Activated CD4-positive, alpha-beta memory T cell treated with anti-CD3 and anti-CD28 coated beads for 36 hours (primary cell): ENCODE data around the gene COX6B2. TPM values are rescaled to one million over a fixed set of nuclear protein-coding genes. Genes with fewer than 3 reads are reported as not detected.
"Not testable (repeated sequence)": the region's sequence is repeated elsewhere in the genome, so short reads cannot be mapped to it uniquely, and the experiment has no call there.

Experiments
- CTCF ChIA-PET: fragments of 350-600 bp; sonication (Branson Sonifier 250); formaldehyde crosslinking; loops from one replicate; lab custom pipeline; 2021; ENCODE audit warnings: antibody characterized with exemption, inconsistent platforms; lab: Charles Lee
- POLR2A ChIA-PET: fragments of 350-600 bp; sonication (Branson Sonifier 250); formaldehyde crosslinking; loops from one replicate; lab custom pipeline; 2021; ENCODE audit warnings: antibody characterized with exemption; lab: Charles Lee
- DNase-seq: peaks from one replicate; pipeline ENCODE4 v3.0.0-alpha.2; 2020
- H3K27ac Mint-ChIP-seq: one replicate; pipeline ENCODE4 v1.8.0; 2021; ENCODE audit warnings: mixed read lengths
- H3K27me3 Mint-ChIP-seq: one replicate; pipeline ENCODE4 v1.8.0; 2021; ENCODE audit warnings: mixed read lengths
- H3K36me3 Mint-ChIP-seq: one replicate; pipeline ENCODE4 v1.8.0; 2021; ENCODE audit warnings: mixed read lengths
- H3K4me1 Mint-ChIP-seq: one replicate; pipeline ENCODE4 v1.8.0; 2021; ENCODE audit warnings: low read depth, mixed read lengths
- H3K4me3 Mint-ChIP-seq: one replicate; pipeline ENCODE4 v1.8.0; 2021; ENCODE audit warnings: mild to moderate bottlenecking, mixed read lengths
- H3K9me3 Mint-ChIP-seq: one replicate; pipeline ENCODE4 v1.8.0; 2021; ENCODE audit warnings: mixed read lengths
- intact Hi-C: fragments of 100-400 bp; cut with micrococcal nuclease; formaldehyde crosslinking; loops from one replicate; pipeline ENCODE4 v1.15.1; 2023
- total RNA-seq, 2 experiments: library from RNA; stranded (reverse); gene quantifications; one replicate each; pipeline ENCODE4 v1.2.3, GENCODE V29; 2021

COX6B2 gene
- total RNA-seq, 2 experiments from 2014 or later: 0.15 to 0.81 TPM

DNA sequence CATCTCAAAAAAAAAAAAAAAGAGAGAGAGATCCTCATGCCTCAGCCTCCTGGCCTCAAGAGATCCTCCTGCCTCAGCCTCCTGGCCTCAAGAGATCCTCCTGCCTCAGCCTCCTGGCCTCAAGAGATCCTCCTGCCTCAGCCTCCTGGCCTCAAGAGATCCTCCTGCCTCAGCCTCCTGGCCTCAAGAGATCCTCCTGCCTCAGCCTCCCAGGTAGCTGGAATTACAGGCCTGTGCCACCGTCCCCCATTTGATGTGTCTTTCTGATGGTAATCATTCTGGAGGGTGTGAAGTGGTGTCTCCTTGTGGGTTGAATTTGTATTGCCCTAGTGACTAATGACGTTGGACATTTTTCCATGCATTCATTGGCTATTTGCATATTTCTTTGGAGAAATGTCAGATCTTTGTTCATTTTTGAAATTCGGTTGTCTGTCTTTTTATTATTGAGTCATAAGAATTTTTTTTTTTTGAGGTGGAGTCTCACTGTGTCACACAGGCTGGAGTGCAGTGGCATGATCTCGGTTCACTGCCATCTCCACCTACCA is 25.7 kb downstream of the COX6B2 start:
- CTCF ChIA-PET, POLR2A ChIA-PET, H3K27ac Mint-ChIP-seq, H3K4me3 Mint-ChIP-seq, H3K9me3 Mint-ChIP-seq, H3K36me3 Mint-ChIP-seq, DNase-seq, intact Hi-C loops, H3K27me3 Mint-ChIP-seq, H3K4me1 Mint-ChIP-seq: not testable (repeated sequence)

DNA sequence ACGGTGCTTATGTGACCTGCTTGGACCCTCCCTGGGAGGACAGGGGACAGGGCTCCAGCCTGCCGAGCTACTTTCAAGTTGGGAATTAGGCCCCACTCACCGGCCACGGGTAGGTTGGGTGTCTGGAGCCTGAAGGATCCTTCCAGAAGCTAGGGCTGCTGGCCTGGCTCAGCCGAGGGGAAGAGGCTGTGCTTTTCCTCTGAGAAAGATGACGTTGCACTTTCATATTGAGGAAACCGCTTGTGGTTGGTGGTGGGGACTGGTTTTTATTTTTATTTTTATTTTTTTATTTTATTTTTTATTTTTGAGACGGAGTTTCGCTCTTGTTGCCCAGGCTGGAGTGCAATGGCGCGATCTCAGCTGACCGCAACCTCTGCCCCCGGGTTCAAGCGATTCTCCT is 29.3 kb downstream of the COX6B2 start, which contains the start of gene TMEM150B:
Gene TMEM150B, minus strand, starts transcription at position 170 of the 400 bp plus-strand sequence. CDS start 4,305 bp downstream, outside the sequence.
- POLR2A ChIA-PET: no interaction called here
- H3K27ac Mint-ChIP-seq: no peak within 1 kb of the TSS
- no peaks in the 10 kb centered on the region for H3K9me3 Mint-ChIP-seq
- no peaks in the 10 kb centered on the region for H3K36me3 Mint-ChIP-seq
- CTCF ChIA-PET: interaction anchor here (1.8 kb wide), 1 partner anchor 23 kb away, joined by 4 read pairs; no protein-coding TSS in a partner anchor
- no peaks in the 10 kb centered on the region for H3K4me1 Mint-ChIP-seq
- no peak for DNase-seq
- intact Hi-C loops: no loop called here
- H3K4me3 Mint-ChIP-seq: no peak within 1 kb of the TSS
- peaks cover 14% of the 10 kb centered on the region for H3K27me3 Mint-ChIP-seq

DNA sequence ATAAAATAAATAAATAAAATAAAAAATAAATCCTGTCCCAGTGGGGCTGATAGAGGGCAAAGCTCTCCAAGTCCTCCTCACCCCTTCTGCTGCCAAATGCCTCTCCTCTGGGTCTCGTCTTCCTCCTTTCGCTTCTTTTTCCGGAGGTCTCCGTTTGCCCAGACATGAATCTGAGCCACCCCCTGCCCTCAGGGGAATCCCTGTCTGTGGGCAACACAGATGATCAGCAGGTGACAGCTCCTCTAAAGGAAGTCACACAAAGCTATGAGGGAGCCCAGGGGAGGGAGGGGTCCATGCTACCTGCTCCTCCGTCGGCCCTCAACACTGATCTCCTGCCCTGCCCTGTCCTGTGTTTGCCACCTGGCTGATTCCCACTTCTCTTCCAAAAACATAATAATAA is 29.9 kb downstream of the COX6B2 start:
- no peaks in the 10 kb centered on the region for H3K9me3 Mint-ChIP-seq
- peaks cover 14% of the 10 kb centered on the region for H3K27me3 Mint-ChIP-seq
- POLR2A ChIA-PET: no interaction called here
- no peaks in the 10 kb centered on the region for H3K4me1 Mint-ChIP-seq
- no peak overlapping the region for H3K27ac Mint-ChIP-seq
- intact Hi-C loops: no loop called here
- H3K36me3 Mint-ChIP-seq: no peaks in the 10 kb centered on the region
- CTCF ChIA-PET: interaction anchor here (1.8 kb wide), 1 partner anchor 23 kb away, joined by 4 read pairs; no protein-coding TSS in a partner anchor
- H3K4me3 Mint-ChIP-seq: no peak overlapping the region
- DNase-seq: no peak

DNA sequence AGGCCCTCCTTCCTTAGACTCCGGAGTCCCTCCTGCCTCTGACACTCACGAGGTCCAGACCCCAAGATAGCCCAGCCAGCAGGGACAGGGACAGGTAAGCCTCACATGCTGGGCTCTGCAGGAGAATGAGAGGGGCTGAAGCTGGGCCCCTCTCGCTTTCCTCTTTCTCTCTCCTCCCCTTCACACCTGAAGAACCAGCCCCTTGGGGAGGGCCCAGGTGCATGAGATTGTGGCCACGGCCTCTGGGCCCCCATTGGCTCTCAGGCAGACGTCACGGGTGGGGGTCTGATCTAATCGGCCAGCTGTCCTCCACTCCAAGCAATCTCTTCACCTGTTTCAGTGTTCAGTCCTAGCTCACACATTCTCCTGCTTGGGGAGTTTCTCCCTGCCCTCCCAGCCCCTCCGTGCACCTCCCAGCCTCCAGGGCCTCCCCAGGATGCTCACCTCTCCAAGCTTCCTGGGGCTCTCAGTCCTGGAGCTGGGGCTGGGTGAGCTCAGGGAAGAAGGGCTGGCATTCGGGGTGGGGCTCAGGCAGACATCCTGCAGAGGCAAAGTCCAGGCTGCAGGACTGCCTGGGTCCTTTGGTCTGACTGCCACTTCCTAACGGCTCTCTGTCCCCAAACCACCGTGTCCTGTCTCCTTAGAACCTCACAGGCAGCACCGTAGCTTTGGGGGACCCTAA is 32.2 kb downstream of the COX6B2 start:
- Mint-ChIP-seq H3K9me3 (no peaks in the 10 kb centered on the region), H3K27ac (no peak overlapping the region), H3K4me3 (no peak overlapping the region), H3K36me3 (no peaks in the 10 kb centered on the region), H3K27me3 (peaks cover 9% of the 10 kb centered on the region), H3K4me1 (no peaks in the 10 kb centered on the region)
- CTCF ChIA-PET: no interaction called here
- no peak for DNase-seq
- POLR2A ChIA-PET: interaction anchor here (1.0 kb wide), 1 partner anchor 26 kb away, joined by 3 read pairs; no protein-coding TSS in a partner anchor
- intact Hi-C loops: no loop called here

DNA sequence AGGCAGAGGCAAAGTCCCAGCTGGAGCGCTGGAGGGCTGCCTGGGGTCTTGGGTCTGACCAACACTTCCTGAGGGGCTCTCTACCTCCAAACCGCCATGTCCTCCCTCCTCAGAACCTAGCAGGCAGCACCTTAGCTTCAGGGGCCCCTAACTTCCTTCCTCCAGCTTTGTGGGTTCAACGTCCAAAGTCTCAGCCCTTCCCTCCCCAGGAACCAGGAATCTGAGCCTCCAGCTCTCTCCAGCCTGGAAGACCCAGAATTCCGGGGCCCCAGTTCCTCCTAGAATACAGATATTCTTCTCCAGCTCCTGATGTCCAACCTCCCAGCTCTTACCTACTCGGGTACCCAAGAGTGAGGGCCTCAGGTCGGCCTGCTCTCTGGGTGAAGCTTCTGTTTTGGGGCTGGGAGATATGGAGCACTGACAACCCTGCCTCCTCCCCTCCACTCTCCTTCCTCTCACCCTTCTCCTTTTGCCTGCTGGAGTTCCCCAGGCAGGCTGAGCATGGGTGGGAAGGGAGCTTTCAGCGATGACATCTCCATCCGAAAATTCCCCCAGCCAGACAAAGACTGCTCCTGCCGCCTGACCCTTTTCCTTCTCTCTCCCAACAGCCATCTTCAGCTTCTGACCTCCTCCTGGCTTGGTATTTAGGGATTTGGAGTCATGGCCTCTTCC is 32.9 kb downstream of the COX6B2 start:
- DNase-seq: no peak
- Mint-ChIP-seq H3K27me3 (peaks cover 9% of the 10 kb centered on the region), H3K4me1 (no peaks in the 10 kb centered on the region), H3K36me3 (no peaks in the 10 kb centered on the region), H3K4me3 (no peak overlapping the region), H3K9me3 (no peaks in the 10 kb centered on the region), H3K27ac (no peak overlapping the region)
- ChIA-PET POLR2A (no interaction called here), CTCF (interaction anchor here (2.7 kb wide), 1 partner anchor 20 kb away, joined by 13 read pairs; no protein-coding TSS in a partner anchor)
- intact Hi-C loops: no loop called here

DNA sequence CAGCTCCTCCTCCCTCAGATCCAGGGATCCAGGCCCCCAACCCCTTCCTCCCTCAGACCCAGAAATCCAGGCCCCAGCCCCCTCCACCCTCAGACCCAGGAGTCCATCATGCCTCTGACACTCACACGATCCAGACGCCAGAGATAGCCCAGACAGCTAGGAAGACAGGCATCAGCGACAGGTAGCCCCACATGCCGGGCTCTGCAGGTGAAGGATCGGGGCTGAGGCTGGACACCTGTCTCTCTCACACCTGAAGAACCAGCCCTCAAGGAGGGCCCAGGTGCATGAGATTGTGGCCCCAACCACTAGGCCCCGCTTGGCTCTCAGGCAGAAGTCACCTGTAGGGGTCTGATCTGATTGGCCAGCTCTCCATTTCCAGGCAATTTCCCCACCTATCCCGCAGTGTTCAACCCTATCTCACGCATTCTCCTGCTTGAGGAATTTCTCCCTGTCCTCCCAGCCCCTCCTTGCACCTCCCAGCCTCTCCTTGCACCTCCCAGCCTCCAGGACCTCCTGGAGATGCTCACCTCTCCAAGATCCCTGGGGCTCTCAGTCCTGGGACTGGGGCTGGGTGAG is 33.6 kb downstream of the COX6B2 start:
- peaks cover 9% of the 10 kb centered on the region for H3K27me3 Mint-ChIP-seq
- no peaks in the 10 kb centered on the region for H3K36me3 Mint-ChIP-seq
- ChIA-PET CTCF (interaction anchor here (0.7 to 2.7 kb wide), 2 partner anchors 18 to 19 kb away, joined by 3 to 13 read pairs; no protein-coding TSS in a partner anchor), POLR2A (no interaction called here)
- no peaks in the 10 kb centered on the region for H3K9me3 Mint-ChIP-seq
- intact Hi-C loops: no loop called here
- no peak for DNase-seq
- H3K27ac Mint-ChIP-seq: no peak overlapping the region
- no peak overlapping the region for H3K4me3 Mint-ChIP-seq
- no peaks in the 10 kb centered on the region for H3K4me1 Mint-ChIP-seq

DNA sequence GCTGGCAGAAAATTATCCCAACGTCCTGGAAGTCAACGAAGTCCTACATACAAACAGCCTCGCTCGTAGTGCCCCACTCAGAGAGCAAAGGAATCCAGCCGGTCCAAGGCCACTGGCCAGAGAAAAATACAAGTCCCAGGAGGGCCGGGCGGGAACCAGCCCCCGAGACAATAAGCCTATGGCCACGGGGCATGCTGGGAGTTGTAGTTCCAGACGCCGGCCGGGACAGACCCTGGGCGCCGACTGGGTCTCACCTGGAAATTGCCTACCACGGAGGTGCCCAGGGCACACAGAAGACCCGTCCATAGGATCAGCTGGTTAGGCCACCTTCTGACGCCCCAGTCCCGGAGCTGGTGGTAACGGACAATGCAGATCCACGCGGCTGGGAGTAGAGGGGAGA is 34.7 kb downstream of the COX6B2 start:
- no peak for DNase-seq
- intact Hi-C loops: no loop called here
- ChIA-PET POLR2A (no interaction called here), CTCF (interaction anchor here (2.7 kb wide), 1 partner anchor 18 kb away, joined by 13 read pairs; no protein-coding TSS in a partner anchor)
- peaks cover 9% of the 10 kb centered on the region for H3K27me3 Mint-ChIP-seq
- H3K4me3 Mint-ChIP-seq: no peak overlapping the region
- H3K27ac Mint-ChIP-seq: no peak overlapping the region
- no peaks in the 10 kb centered on the region for H3K36me3 Mint-ChIP-seq
- H3K4me1 Mint-ChIP-seq: no peaks in the 10 kb centered on the region
- no peaks in the 10 kb centered on the region for H3K9me3 Mint-ChIP-seq

DNA sequence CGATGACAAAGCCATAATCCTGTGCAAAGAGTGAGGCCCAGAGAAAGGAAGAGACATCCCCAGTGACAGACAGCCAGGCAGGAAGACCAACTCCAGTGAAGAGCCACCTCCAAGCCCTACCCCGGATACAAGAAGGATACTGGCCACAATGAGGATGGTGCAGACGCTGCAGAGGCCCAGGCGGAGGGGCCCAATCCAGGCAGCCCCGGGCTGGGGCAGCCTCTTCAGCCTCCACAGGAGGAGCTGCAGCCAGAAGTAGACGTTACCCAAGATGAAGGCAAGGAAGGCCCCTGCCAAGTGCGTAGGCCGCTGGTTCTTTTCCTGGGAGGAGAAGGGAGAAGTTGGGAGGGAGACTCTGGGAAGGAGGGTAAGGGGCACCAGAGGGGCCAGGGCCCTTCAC is 37.9 kb downstream of the COX6B2 start:
- CTCF ChIA-PET: no interaction called here
- Mint-ChIP-seq H3K4me3 (no peak overlapping the region), H3K27ac (no peak overlapping the region), H3K36me3 (no peaks in the 10 kb centered on the region), H3K4me1 (no peaks in the 10 kb centered on the region), H3K9me3 (no peaks in the 10 kb centered on the region), H3K27me3 (peaks cover 2% of the 10 kb centered on the region)
- DNase-seq: no peak
- intact Hi-C loops: no loop called here
- POLR2A ChIA-PET: no interaction called here

DNA sequence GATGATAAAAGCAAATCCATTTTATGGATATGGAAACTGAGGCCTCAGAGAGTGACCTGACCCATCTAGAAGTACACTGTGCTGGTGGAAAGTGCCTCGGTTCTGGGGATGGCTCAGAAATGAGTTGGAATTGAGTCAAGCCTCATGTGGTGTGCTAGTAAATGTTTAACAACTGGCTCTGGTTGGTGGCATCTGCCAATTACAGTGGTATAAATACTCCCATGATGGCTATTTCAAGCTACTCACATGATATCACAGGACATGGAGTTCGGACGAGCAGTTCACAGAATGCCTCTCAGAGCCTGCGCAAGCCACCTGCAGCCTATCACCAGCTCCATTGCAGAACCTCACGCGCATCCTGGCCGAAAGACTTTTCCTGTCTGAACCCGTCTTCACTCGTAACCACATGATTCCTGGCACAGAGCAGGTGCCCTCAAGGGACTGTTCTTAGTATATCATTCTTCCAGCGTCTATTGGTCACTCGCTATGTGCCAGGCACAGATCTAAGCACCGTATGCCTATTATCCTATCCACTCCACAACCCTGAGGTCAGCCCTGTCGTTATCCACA is 38.5 kb downstream of the COX6B2 start:
- Mint-ChIP-seq H3K4me3 (no peak overlapping the region), H3K27ac (no peak overlapping the region), H3K27me3 (no peaks in the 10 kb centered on the region), H3K4me1 (no peaks in the 10 kb centered on the region), H3K9me3 (no peaks in the 10 kb centered on the region), H3K36me3 (no peaks in the 10 kb centered on the region)
- intact Hi-C loops: no loop called here
- DNase-seq: no peak
- ChIA-PET POLR2A (no interaction called here), CTCF (interaction anchor here (1.3 kb wide), 1 partner anchor 15 kb away, joined by 3 read pairs; no protein-coding TSS in a partner anchor)

DNA sequence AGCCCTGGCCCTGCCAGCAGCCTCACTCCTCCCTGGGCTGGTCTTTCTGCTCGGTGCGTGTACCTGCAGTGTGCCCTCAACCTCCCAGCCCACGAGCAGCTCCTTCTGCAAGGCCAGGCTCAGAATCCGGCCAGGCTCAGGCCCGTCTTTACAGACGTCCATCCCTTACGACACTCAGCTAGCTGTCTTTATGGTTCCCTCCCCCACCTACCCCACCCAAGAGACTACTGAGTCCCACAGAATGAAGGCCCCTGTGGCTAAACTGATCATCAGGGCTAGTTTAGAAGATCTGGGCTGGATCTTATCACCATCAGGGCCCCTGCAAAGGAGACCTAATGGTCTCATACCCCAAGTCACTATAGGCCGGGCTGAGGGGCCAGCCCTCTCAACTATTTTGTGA is 40.1 kb downstream of the COX6B2 start:
- H3K4me1 Mint-ChIP-seq: no peaks in the 10 kb centered on the region
- H3K27me3 Mint-ChIP-seq: no peaks in the 10 kb centered on the region
- no peaks in the 10 kb centered on the region for H3K36me3 Mint-ChIP-seq
- ChIA-PET POLR2A (no interaction called here), CTCF (interaction anchor here (1.3 to 2.9 kb wide), 2 partner anchors 12 to 13 kb away, joined by 3 to 13 read pairs; no protein-coding TSS in a partner anchor)
- no peaks in the 10 kb centered on the region for H3K9me3 Mint-ChIP-seq
- H3K4me3 Mint-ChIP-seq: no peak overlapping the region
- no peak overlapping the region for H3K27ac Mint-ChIP-seq
- intact Hi-C loops: no loop called here
- DNase-seq: no peak

DNA sequence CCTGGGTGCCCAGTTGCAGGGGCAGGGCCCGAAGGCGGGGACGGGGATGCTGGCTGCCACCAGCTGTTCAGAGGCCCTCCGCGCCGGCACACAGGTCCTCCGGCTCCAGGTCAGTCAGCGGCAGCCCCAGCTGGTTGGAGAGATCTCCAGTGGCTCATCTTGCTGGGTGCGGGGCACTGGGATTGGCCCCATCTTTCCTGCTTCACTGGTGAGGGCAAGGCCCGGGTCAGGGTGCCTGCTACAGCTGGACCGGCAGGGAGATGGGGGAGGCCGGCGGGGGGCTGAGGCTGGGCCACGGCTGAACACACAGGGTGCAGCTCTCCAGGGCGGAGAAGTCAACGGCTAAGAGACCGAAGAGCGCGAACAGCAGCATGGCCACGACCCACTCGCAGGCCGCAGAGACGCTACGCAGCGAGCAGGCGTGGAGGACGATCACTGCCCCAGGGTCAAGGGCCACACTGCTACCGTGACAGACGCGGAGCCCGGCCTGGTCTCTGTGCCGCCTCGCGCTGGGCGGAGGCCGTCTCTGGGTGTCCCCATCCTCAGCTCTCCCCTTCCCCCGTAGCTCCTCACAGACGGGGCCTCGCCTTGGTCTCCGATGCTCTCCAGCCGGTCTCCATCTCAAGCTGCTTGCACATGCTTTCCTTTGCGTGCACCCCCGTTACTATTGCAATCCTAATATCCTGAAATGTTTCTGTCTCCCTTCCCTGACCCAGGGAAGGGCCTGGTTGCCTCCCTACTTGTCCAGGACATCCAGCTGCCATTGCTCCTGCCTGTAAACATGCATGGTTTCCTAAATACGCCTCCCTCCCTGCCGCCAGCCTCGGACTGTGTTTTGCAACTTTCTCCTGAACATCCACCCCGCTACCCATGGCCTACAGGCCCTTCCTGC is 41.7 kb downstream of the COX6B2 start:
- H3K27me3 Mint-ChIP-seq: no peaks in the 10 kb centered on the region
- ChIA-PET CTCF (interaction anchor here (2.9 kb wide), 1 partner anchor 11 kb away, joined by 13 read pairs; no protein-coding TSS in a partner anchor), POLR2A (interaction anchor here (0.8 kb wide), 1 partner anchor 71 kb away, joined by 3 read pairs; the partner anchor contains the start of gene TMEM238)
- intact Hi-C loops: no loop called here
- no peaks in the 10 kb centered on the region for H3K9me3 Mint-ChIP-seq
- no peak for DNase-seq
- H3K36me3 Mint-ChIP-seq: no peaks in the 10 kb centered on the region
- no peak overlapping the region for H3K27ac Mint-ChIP-seq
- H3K4me3 Mint-ChIP-seq: no peak overlapping the region
- no peaks in the 10 kb centered on the region for H3K4me1 Mint-ChIP-seq
